GM12878 (cell line): ENCODE results near the gene UCHL5. TPM values are rescaled to one million over a fixed set of nuclear protein-coding genes. Genes with fewer than 3 reads are reported as not detected.

Source experiments
- FOXK2 ChIP-seq: fragments of 450-650 bp; IDR thresholded peaks from 2 replicates; pipeline ENCODE4 v1.6.1; 2017; ENCODE audit warnings: mild to moderate bottlenecking, moderate library complexity
- HDAC2 ChIP-seq: fragments of 200-600 bp; sonication (generic); IDR thresholded peaks from 2 replicates; pipeline ENCODE4 v1.6.1; 2017
- HSF1 ChIP-seq: fragments of 150-350 bp; IDR thresholded peaks from 2 replicates; pipeline ENCODE4 v1.6.1; 2014; ENCODE audit warnings: mild to moderate bottlenecking, low read depth, low read length
- PKNOX1 ChIP-seq: fragments of 450-650 bp; IDR thresholded peaks from 2 replicates; pipeline ENCODE4 v1.6.1; 2016; ENCODE audit warnings: mild to moderate bottlenecking
- SRF ChIP-seq, 2 experiments: IDR thresholded peaks; 2 replicates each; pipeline ENCODE4 v1.6.1; 2011; ENCODE audit warnings: low read depth in 2 of 2, low read length in 2 of 2, mild to moderate bottlenecking in 1 of 2, moderate library complexity in 1 of 2
- TCF7 ChIP-seq: IDR thresholded peaks from 2 replicates; pipeline ENCODE4 v1.6.1; 2014; ENCODE audit warnings: antibody characterized with exemption, borderline replicate concordance
- polyA plus RNA-seq, 11 experiments: library from polyadenylated mRNA; depleted of rRNA in 4 of 11; unstranded in 6 of 11; stranded (reverse) in 5 of 11; fragments of >200 nt; fragmentation: Nextera tagmentation in 4 of 11; fragmentation: Illumina TruSeq in 1 of 11; extraction: Ambion mirVana in 4 of 11; extraction: Trizol in 1 of 11; gene quantifications; 1 replicate in 1 of 11; 2 replicates in 10 of 11; pipeline versions ENCODE4 v1.2.1 to v1.2.3, GENCODE V29; 2011 to 2016; ENCODE audit warnings: inconsistent platforms in 2 of 11, missing spikeins in 2 of 11, low read depth in 1 of 11
- small RNA-seq: library from RNA; depleted of rRNA; stranded (forward); fragments of <200 nt; gene quantifications from one replicate; pipeline ENCODE3, GENCODE V24; 2014
- total RNA-seq, 4 experiments: library from RNA; depleted of rRNA in 3 of 4; stranded (reverse); fragments of >200 nt in 3 of 4; fragmentation: Illumina TruSeq in 1 of 4; extraction: Trizol in 1 of 4; gene quantifications; 2 replicates each; pipeline versions ENCODE4 v1.2.1 to v1.2.3, GENCODE V29; 2013 to 2021

UCHL5 gene
- total and polyA plus RNA-seq, 10 of the 15 experiments (the other 5 are each of a cell fraction or from before 2014, with no cell fraction given) = 30.1 to 179 (median 60.1) TPM

DNA sequence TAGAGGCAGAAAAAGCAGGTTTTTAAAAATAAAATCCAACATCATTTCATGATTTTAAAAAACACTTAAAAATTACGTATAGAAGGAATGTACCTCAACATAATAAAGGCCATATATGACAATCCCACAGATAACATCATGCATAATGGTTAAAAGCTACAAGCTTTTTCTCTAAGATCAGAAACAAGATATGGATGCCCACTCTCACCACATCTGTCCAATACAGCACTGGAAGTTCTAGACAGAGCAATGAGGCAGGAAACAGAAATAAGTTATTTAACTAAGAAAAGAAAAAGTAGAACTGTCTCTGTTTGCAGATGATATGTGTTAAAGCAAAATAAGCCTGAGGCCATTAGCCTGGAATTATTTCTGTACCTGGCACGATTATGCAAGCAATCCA, 96.3 kb downstream of the UCHL5 start (continued):
- TF ChIP-seq TCF7 = no peak
- TF ChIP-seq FOXK2 = no peak
- no peak for TF ChIP-seq PKNOX1
- no peak for TF ChIP-seq HSF1
- TF ChIP-seq HDAC2 = no peak
- no peak for TF ChIP-seq SRF (IDR thresholded peaks at IDR 0.05; ENCODE audit: low read depth in 2 of 2, low read length in 2 of 2)

Small RNA genes lying within 50 kb of the gene (small RNA-seq; reads per million reads assigned to genes)
- 0.20 reads per million for gene SCARNA18B

Other genes with a start within 250 kb of the UCHL5 start
- 93.9 and 111 TPM in 2 replicates for gene RO60, start 252 bp upstream of the UCHL5 start, total RNA-seq (2014; rRNA removed)
- 88.1 and 94.9 TPM in 2 replicates for gene RO60, start 252 bp upstream of the UCHL5 start, total RNA-seq (2014; rRNA removed; fragmentation: Illumina TruSeq; extraction: Trizol)
- 65.5 and 72.4 TPM in 2 replicates for gene RO60, start 252 bp upstream of the UCHL5 start, total RNA-seq (2021)
- gene RO60, start 252 bp upstream of the UCHL5 start, polyA plus RNA-seq (2011; rRNA removed) = 34.7 and 46.1 TPM in 2 replicates
- gene RO60, start 252 bp upstream of the UCHL5 start, polyA plus RNA-seq (2014; fragmentation: Illumina TruSeq; extraction: Trizol) = 21.7 and 26.4 TPM in 2 replicates
- gene RO60, start 252 bp upstream of the UCHL5 start, polyA plus RNA-seq (2014; fragmentation: Nextera tagmentation; extraction: Ambion mirVana) = 100 to 1,000 TPM in 1 of 2 experiments, 10 to 100 TPM in 1; 25.4 to 103 TPM
- 21.1 and 28.3 TPM in 2 replicates for gene RO60, start 252 bp upstream of the UCHL5 start, polyA plus RNA-seq (2014; rRNA removed)
- 100 to 1,000 TPM; 121 to 143 TPM for gene RO60, start 252 bp upstream of the UCHL5 start, polyA plus RNA-seq (2016; fragmentation: Nextera tagmentation; extraction: Ambion mirVana)
- 18.0 and 21.2 TPM in 2 replicates for gene GLRX2, start 46.1 kb upstream of the UCHL5 start, total RNA-seq (2014; rRNA removed)
- gene GLRX2, start 46.1 kb upstream of the UCHL5 start, total RNA-seq (2014; rRNA removed; fragmentation: Illumina TruSeq; extraction: Trizol) = 15.2 and 16.5 TPM in 2 replicates
- gene GLRX2, start 46.1 kb upstream of the UCHL5 start, total RNA-seq (2021) = 19.7 and 21.4 TPM in 2 replicates
- 16.7 and 33.4 TPM in 2 replicates for gene GLRX2, start 46.1 kb upstream of the UCHL5 start, polyA plus RNA-seq (2011; rRNA removed)
- 15.5 and 19.5 TPM in 2 replicates for gene GLRX2, start 46.1 kb upstream of the UCHL5 start, polyA plus RNA-seq (2014; fragmentation: Illumina TruSeq; extraction: Trizol)
- 1 to 10 TPM; 5.5 to 7.8 TPM for gene GLRX2, start 46.1 kb upstream of the UCHL5 start, polyA plus RNA-seq (2014; fragmentation: Nextera tagmentation; extraction: Ambion mirVana)
- 14.2 and 20.0 TPM in 2 replicates for gene GLRX2, start 46.1 kb upstream of the UCHL5 start, polyA plus RNA-seq (2014; rRNA removed)
- 10 to 100 TPM; 59.9 to 67.6 TPM for gene GLRX2, start 46.1 kb upstream of the UCHL5 start, polyA plus RNA-seq (2016; fragmentation: Nextera tagmentation; extraction: Ambion mirVana)
- gene CDC73, start 62.7 kb upstream of the UCHL5 start, total RNA-seq (2014; rRNA removed) = 10.6 and 11.1 TPM in 2 replicates
- 14.2 and 15.3 TPM in 2 replicates for gene CDC73, start 62.7 kb upstream of the UCHL5 start, total RNA-seq (2014; rRNA removed; fragmentation: Illumina TruSeq; extraction: Trizol)
- gene CDC73, start 62.7 kb upstream of the UCHL5 start, total RNA-seq (2021) = 34.5 and 42.8 TPM in 2 replicates
- 38.7 and 57.5 TPM in 2 replicates for gene CDC73, start 62.7 kb upstream of the UCHL5 start, polyA plus RNA-seq (2011; rRNA removed)
- gene CDC73, start 62.7 kb upstream of the UCHL5 start, polyA plus RNA-seq (2014; fragmentation: Illumina TruSeq; extraction: Trizol) = 22.0 and 23.3 TPM in 2 replicates
- 10 to 100 TPM; 21.0 to 21.3 TPM for gene CDC73, start 62.7 kb upstream of the UCHL5 start, polyA plus RNA-seq (2014; fragmentation: Nextera tagmentation; extraction: Ambion mirVana)
- gene CDC73, start 62.7 kb upstream of the UCHL5 start, polyA plus RNA-seq (2014; rRNA removed) = 13.8 and 14.8 TPM in 2 replicates
- gene CDC73, start 62.7 kb upstream of the UCHL5 start, polyA plus RNA-seq (2016; fragmentation: Nextera tagmentation; extraction: Ambion mirVana) = 10 to 100 TPM; 37.5 to 43.4 TPM
- gene B3GALT2, start 127.3 kb upstream of the UCHL5 start, total RNA-seq (2014; rRNA removed) = not detected in 2 replicates
- gene B3GALT2, start 127.3 kb upstream of the UCHL5 start, total RNA-seq (2014; rRNA removed; fragmentation: Illumina TruSeq; extraction: Trizol) = not detected in 2 replicates
- gene B3GALT2, start 127.3 kb upstream of the UCHL5 start, total RNA-seq (2021) = not detected in 2 replicates
- not detected in 2 replicates for gene B3GALT2, start 127.3 kb upstream of the UCHL5 start, polyA plus RNA-seq (2011; rRNA removed)
- gene B3GALT2, start 127.3 kb upstream of the UCHL5 start, polyA plus RNA-seq (2014; fragmentation: Illumina TruSeq; extraction: Trizol) = not detected in 2 replicates
- under 1 TPM in 1 of 2 experiments, not detected in 1; 0.14 TPM for gene B3GALT2, start 127.3 kb upstream of the UCHL5 start, polyA plus RNA-seq (2014; fragmentation: Nextera tagmentation; extraction: Ambion mirVana)
- not detected in 2 replicates for gene B3GALT2, start 127.3 kb upstream of the UCHL5 start, polyA plus RNA-seq (2014; rRNA removed)
- under 1 TPM; 0.10 to 0.25 TPM for gene B3GALT2, start 127.3 kb upstream of the UCHL5 start, polyA plus RNA-seq (2016; fragmentation: Nextera tagmentation; extraction: Ambion mirVana)